Aorta (tissue), 5 donors: Measurements from ENCODE around the gene RBM20. TPM values are rescaled to one million over a fixed set of nuclear protein-coding genes. Genes with fewer than 3 reads are reported as not detected.
"Not testable (repeated sequence)": the region's sequence is repeated elsewhere in the genome, so short reads cannot be mapped to it uniquely, and the experiment has no call there.

ENCODE experiments used
- ATAC-seq: fragments of 200-7000 bp; cut with Tn5 transposase; one replicate; pipeline ENCODE4 v1.9.1; 2022; ENCODE audit warnings: moderate library complexity; ENCODE audit not compliant: low FRiP score
- DNase-seq, 2 donors: peaks; one replicate each; pipeline ENCODE4 v3.0.0-alpha.2; 2020
- H3K27ac ChIP-seq, 2 donors: one replicate each; pipeline ENCODE4 v1.5.1; 2013; ENCODE audit warnings: low read length in 2 of 2, mild to moderate bottlenecking in 2 of 2, moderate library complexity in 2 of 2, control low read depth in 1 of 2, inconsistent platforms in 1 of 2, low read depth in 1 of 2
- H3K27me3 ChIP-seq, 2 donors: one replicate each; pipeline ENCODE4 v1.6.1; 2013; ENCODE audit warnings: control low read depth in 1 of 2, low read length in 1 of 2, mild to moderate bottlenecking in 1 of 2, moderate library complexity in 1 of 2; ENCODE audit not compliant: insufficient read depth in 2 of 2, control insufficient read depth in 1 of 2
- H3K36me3 ChIP-seq, 2 donors: one replicate each; pipeline ENCODE4 v1.6.1; 2013; ENCODE audit warnings: control low read depth in 1 of 2, low read length in 1 of 2, mild to moderate bottlenecking in 1 of 2; ENCODE audit not compliant: insufficient read depth in 2 of 2, control insufficient read depth in 1 of 2
- H3K4me1 ChIP-seq, 2 donors: one replicate each; pipeline ENCODE4 v1.6.1; 2013; ENCODE audit warnings: low read length in 2 of 2, control low read depth in 1 of 2, mild to moderate bottlenecking in 1 of 2, moderate library complexity in 1 of 2; ENCODE audit not compliant: insufficient read depth in 2 of 2, control insufficient read depth in 1 of 2
- H3K4me3 ChIP-seq, 2 donors: one replicate each; pipeline ENCODE4 v1.5.1; 2013; ENCODE audit warnings: low read length in 2 of 2, control low read depth in 1 of 2, mild to moderate bottlenecking in 1 of 2
- H3K9me3 ChIP-seq: one replicate; pipeline ENCODE4 v1.6.1; 2013; ENCODE audit warnings: mild to moderate bottlenecking, low read length; ENCODE audit not compliant: control insufficient read depth
- WGBS, 2 donors: extraction: QIAGEN DNeasy Blood & Tissue Kit; methylation state at CpG; one replicate each; pipeline ENCODE4 v1.1.7; 2013; 5-methylcytosine and 5-hydroxymethylcytosine counted together
- intact Hi-C, 2 donors: fragments of 100-400 bp; cut with DNase I; formaldehyde crosslinking; loops; one replicate each; pipeline versions ENCODE4 v1.14.2 to v1.15.0; 2022
- polyA plus RNA-seq, 2 donors: library from polyadenylated mRNA; stranded (reverse); fragments of 200-250 nt; gene quantifications; one replicate each; pipeline ENCODE4 v1.2.3, GENCODE V29; 2013
- total RNA-seq, 2 donors: library from RNA; stranded (reverse); fragmentation: NEBNext Ultra II Directional; extraction: Animal tissue kit (Norgen Biotek cat#: 25700); gene quantifications; one replicate each; pipeline ENCODE4 v1.2.1, GENCODE V29; 2021
- donor health status: healthy with polysubstance abuse.
- donor health status: Bipolar disorder and iron deficiency.
- donor health status: DM: no; HTN: no; CAD: no.
- donor health status: DM: no; HTN: no; CAD: no.
- donor health status: DM: yes; HTN: yes; CAD: no.

The RBM20 gene
- total and polyA plus RNA-seq, 4 donors = 2.9 to 11.2 (median 8.0) TPM

DNA sequence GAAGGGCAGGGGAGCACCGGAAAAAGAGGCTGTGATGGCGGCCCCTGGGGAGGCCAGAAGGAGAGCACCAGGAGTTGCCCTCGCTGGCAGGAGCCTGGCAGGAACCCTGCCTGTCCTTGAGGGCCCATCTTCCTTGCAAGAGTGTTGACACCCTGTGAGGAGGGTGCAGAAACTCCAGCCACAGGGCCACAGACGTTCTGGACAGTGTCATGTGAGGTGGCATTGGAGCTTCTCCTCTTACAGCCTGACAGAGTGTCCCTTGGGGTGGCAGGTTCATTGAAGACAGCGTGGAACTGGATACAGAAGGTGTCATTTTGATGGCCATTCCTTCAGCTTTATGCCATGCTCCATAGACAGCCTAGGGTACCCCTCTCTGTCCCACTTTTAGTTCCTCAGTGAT lies 54.2 kb downstream of the RBM20 start:
- WGBS, 2 donors = 57 to 65% methylated on average over 5 of the region's 5 CpGs

DNA sequence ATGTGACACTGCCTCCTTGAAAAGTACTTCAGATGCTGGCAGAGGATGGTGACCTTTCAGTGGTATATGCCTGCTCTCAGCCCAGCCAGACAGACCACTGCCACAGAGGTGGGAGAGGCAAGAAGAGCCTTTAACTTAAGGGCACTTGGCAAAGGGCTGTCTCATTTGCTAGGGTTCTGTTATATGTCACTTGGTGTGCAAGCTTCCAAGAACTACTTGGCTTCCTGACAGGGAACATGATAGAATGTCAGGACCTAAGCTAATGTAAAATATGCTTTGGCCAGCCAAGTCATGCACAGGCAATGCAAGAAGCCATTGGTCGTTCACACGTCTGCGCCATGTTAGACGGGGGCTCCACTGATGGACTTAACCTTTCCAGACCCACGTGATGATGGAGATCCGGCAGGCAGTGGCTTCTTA lies 54.7 kb downstream of the RBM20 start:
- WGBS, 2 donors = 16 to 21% methylated on average over 6 of the region's 6 CpGs
- H3K9me3 ChIP-seq = no peaks in the 10 kb centered on the region
- no peak overlapping the region for H3K4me3 ChIP-seq
- intact Hi-C loops = loop anchor here in 1 of 2 donors (5.0 kb wide), 1 partner anchor 34 kb away; no protein-coding TSS in a partner anchor
- no peaks in the 10 kb centered on the region for H3K4me1 ChIP-seq
- H3K27ac ChIP-seq = peak overlapping the region in 1 of 2 donors; percentile 15
- H3K27me3 ChIP-seq = no peaks in the 10 kb centered on the region
- no peak for DNase-seq
- ATAC-seq = no peak
- H3K36me3 ChIP-seq = no peaks in the 10 kb centered on the region

More for the DNA sequence above, 54.2 kb downstream of the RBM20 start:
- DNase-seq (no peak), ATAC-seq (peak; percentile 11)
- intact Hi-C loops = loop anchor here in 1 of 2 donors (5.0 kb wide), 1 partner anchor 34 kb away; no protein-coding TSS in a partner anchor
- H3K4me3 ChIP-seq = no peak overlapping the region
- no peaks in the 10 kb centered on the region for H3K9me3 ChIP-seq
- no peaks in the 10 kb centered on the region for H3K27me3 ChIP-seq
- no peaks in the 10 kb centered on the region for H3K36me3 ChIP-seq
- H3K4me1 ChIP-seq = no peaks in the 10 kb centered on the region
- peak overlapping the region in 1 of 2 donors; percentile 15 for H3K27ac ChIP-seq

DNA sequence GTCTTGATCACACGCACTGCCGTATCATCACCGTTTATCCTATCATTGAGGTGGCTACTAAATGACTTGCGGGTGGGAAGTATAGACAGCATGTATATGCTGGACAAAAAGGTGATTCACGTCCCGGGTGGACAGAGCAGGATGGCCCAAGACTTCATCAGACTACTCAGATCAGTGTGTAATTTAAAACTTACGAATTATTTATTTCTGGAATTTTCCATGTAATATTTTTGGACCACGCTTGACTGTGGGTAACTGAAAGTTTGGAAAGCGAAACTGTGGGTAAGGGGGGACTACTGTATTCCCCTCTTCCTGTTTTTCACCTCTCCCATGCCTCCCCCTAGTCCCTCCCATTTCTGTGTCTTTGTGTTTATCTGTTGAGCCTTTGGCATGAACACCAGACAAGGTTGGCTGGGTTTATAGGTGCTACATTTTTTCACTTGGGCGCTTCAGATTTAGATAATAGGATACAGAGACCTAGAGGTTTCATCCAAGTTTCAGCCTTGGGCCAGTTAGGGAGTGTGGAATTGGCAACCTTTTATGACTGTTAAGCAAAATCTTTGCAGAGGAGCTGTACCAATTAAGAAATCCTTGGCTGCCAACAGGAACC lies 55.8 kb downstream of the RBM20 start:
- no peaks in the 10 kb centered on the region for H3K27me3 ChIP-seq
- ATAC-seq = no peak
- H3K4me3 ChIP-seq = no peak overlapping the region
- peak overlapping the region in 1 of 2 donors; percentile 45 for H3K27ac ChIP-seq
- no peaks in the 10 kb centered on the region for H3K4me1 ChIP-seq
- intact Hi-C loops = loop anchor here in 1 of 2 donors (5.0 kb wide), 1 partner anchor 32 kb away; no protein-coding TSS in a partner anchor
- WGBS, 2 donors = 57 to 58% methylated on average over 10 of the region's 10 CpGs
- no peaks in the 10 kb centered on the region for H3K9me3 ChIP-seq
- no peak for DNase-seq
- no peaks in the 10 kb centered on the region for H3K36me3 ChIP-seq

DNA sequence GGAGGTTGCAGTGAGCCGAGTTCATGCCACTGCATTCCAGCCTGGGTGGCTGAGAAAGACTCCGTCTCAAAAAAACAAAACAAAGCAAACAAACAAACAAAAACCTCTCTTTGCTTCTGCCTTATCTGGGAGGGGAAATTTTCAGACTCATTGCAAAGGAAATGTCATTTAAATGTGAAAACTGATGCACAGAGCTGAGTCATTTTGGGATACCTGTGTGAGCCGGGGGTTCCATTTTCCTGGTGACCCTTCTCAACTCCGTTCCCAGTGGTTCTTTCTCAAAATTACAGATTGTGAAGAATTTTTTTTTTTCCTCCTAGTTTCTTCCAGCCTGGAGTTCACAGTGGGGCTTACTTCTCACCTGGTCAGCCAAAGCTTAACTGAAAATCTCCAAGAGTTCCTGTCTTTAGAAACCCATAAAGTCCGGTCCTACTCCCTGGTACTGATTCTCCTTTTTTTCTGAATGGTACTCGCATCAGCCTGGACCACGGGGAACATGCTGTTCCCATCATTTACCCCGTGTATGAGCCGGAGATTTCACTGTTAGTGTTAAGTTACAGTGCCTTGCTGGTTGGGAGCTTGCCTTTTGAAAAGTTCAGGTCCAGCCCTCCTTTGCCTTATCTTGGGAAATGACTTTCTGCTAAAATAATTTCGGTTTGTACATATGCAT lies 56.9 kb downstream of the RBM20 start:
- DNase-seq (no peak), ATAC-seq (no peak)
- Histone ChIP-seq H3K4me3 (no peak overlapping the region), H3K36me3 (no peaks in the 10 kb centered on the region), H3K27me3 (no peaks in the 10 kb centered on the region), H3K27ac (peak overlapping the region in 1 of 2 donors; percentile 80), H3K4me1 (no peaks in the 10 kb centered on the region), H3K9me3 (no peaks in the 10 kb centered on the region)
- intact Hi-C loops = no loop called here
- WGBS, 2 donors = 33 to 40% methylated on average over 10 of the region's 10 CpGs

DNA sequence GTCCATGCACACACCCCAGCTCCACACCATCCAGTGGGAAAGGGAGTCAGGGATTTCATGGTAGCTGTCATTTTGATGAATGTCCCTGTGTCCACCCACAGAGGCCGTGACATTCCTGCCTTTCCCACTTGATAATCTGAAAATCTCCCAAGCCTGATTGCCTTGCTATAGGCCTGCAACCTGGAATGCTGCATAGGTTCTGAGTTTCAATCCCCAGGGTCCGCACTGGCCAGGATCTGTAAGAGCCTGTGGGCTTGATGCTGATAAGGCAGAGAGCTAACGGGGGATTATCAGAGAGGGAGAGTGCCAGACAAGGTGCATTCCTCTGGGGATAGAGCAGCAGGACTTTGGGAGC lies 57.5 kb downstream of the RBM20 start:
- Histone ChIP-seq H3K9me3 (no peaks in the 10 kb centered on the region), H3K27me3 (no peaks in the 10 kb centered on the region), H3K4me3 (no peak overlapping the region), H3K4me1 (no peaks in the 10 kb centered on the region), H3K36me3 (no peaks in the 10 kb centered on the region), H3K27ac (peak overlapping the region in 1 of 2 donors; percentile 80)
- DNase-seq (no peak), ATAC-seq (no peak)
- 25 to 28% methylated on average over 3 of the region's 3 CpGs for WGBS, 2 donors
- intact Hi-C loops = no loop called here

DNA sequence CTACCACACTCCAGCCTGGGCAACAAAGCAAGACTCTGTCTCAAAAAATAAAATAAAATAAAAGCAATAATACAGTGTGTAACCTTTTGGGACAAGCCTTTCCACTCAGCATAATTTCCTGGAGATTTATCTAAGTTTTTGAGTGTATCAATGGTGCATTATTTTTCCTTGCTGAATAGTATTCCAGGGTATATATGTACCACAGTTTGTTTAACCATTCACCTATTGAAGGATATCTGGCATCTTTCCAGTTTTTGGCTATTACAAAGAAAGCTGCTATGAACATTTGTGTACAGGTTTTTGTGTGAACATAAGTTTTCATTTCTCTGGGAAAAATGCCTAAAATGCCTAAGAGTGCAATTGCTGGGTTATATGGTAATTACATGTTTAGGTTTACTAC lies 59.9 kb downstream of the RBM20 start:
- intact Hi-C loops = no loop called here
- Histone ChIP-seq H3K27ac (no peak overlapping the region), H3K9me3 (no peaks in the 10 kb centered on the region), H3K4me1 (peaks cover 0 to 3% of the 10 kb centered on the region in 2 donors), H3K27me3 (no peaks in the 10 kb centered on the region), H3K4me3 (no peak overlapping the region), H3K36me3 (no peaks in the 10 kb centered on the region)
- ATAC-seq (no peak), DNase-seq (no peak)

DNA sequence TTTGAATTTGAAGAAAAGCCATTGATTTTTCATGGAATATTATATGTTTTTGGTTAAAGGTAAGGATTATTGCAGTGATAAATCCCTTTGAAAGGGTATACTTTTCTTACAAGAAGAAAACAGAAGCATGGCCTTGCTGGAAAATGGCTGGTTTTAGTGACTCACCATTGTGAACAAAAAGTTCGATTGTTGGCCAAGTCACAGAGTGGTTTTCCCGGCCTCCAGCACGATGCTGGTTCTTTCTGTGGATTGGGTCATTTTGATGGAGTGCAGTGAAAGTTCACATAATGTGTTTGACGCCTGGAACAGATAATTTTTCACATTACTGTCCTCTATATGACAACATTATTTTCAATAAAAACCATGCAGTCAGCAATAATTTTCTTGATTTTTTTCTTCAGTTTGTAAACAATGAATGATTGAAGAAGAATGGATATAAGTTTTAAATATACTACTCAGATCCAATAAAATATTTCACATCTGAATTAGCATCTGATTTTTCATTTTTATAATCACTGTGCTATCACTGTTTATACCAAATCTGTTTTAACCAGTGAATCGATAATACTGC lies 60.9 kb downstream of the RBM20 start:
- H3K9me3 ChIP-seq = no peaks in the 10 kb centered on the region
- H3K27me3 ChIP-seq = no peaks in the 10 kb centered on the region
- DNase-seq = no peak
- no peak overlapping the region for H3K4me3 ChIP-seq
- peaks cover 0 to 3% of the 10 kb centered on the region in 2 donors for H3K4me1 ChIP-seq
- no peak for ATAC-seq
- WGBS, 2 donors = 46 to 66% methylated on average over 5 of the region's 5 CpGs
- H3K36me3 ChIP-seq = no peaks in the 10 kb centered on the region
- intact Hi-C loops = no loop called here
- H3K27ac ChIP-seq = no peak overlapping the region

DNA sequence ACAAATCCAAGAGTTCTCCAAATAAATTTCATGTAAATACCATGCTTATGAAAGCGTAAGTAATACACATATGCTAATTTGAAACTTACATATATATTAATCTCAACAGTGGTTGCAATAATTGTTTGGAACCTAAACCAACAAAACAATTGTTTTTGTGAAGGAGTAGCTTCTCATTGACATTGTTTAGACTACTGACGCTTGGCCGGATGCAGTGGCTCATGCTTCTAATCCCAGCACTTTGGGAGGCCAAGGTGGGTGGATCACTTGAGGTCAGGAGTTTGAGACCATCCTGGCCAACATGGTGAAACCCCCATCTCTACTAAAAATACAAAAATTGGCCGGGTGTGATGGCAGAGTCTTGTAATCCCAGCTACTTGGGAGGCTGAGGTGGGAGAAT lies 61.5 kb downstream of the RBM20 start:
- DNase-seq, H3K4me1 ChIP-seq, H3K36me3 ChIP-seq, intact Hi-C loops, H3K27ac ChIP-seq, H3K27me3 ChIP-seq, ATAC-seq, H3K9me3 ChIP-seq, H3K4me3 ChIP-seq: not testable (repeated sequence)
- 90 to 93% methylated on average over 4 of the region's 4 CpGs for WGBS, 2 donors

DNA sequence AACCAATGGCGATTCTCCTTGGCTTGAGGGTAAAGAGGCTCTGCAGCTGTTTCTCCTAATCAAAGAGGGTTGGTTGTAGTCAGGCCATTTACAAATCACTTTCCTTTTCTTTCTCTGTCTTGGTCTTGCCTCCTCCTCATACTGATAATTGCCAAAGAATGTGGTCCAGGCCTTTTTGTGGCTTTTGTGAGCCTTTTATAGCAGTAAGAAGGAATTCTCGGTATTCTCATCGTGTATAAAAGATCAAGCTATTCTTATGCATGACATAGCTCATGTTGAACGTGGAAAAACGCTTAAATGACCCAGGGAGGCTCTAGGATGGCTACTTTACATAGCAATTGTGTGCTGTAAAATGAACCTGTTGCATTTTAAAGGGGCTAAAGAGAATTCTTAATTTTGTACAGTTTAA lies 62.6 kb downstream of the RBM20 start:
- DNase-seq (no peak), ATAC-seq (no peak)
- 13 to 14% methylated on average over 5 of the region's 5 CpGs for WGBS, 2 donors
- Histone ChIP-seq H3K4me1 (peaks cover 3% of the 10 kb centered on the region in 2 donors), H3K9me3 (no peaks in the 10 kb centered on the region), H3K36me3 (no peaks in the 10 kb centered on the region), H3K27ac (peak overlapping the region in 1 of 2 donors; percentile 37), H3K4me3 (no peak overlapping the region), H3K27me3 (no peaks in the 10 kb centered on the region)
- intact Hi-C loops = no loop called here
